GM12891 (cell line): ENCODE results near the gene HTR3E.
"Not testable (repeated sequence)": the region's sequence is repeated elsewhere in the genome, so short reads cannot be mapped to it uniquely, and the experiment has no call there.

Source experiments
- PAX5 ChIP-seq: IDR thresholded peaks from 2 replicates; pipeline ENCODE4 v1.6.1; 2011; ENCODE audit warnings: low read length, moderate library complexity, mild to moderate bottlenecking; ENCODE audit not compliant: insufficient read depth, severe bottlenecking
- POLR2A ChIP-seq: IDR thresholded peaks from 2 replicates; pipeline ENCODE4 v1.6.1; 2011; ENCODE audit warnings: low read depth, low read length, control low read depth
- POLR2AphosphoS5 ChIP-seq: IDR thresholded peaks from 2 replicates; pipeline ENCODE4 v1.6.1; 2011; ENCODE audit warnings: low read depth, low read length, control low read depth
- POU2F2 ChIP-seq: IDR thresholded peaks from 2 replicates; pipeline ENCODE4 v1.6.1; 2011; ENCODE audit warnings: low read depth, mild to moderate bottlenecking, control low read depth, low read length, moderate library complexity
- SPI1 ChIP-seq: IDR thresholded peaks from 2 replicates; pipeline ENCODE4 v1.6.1; 2011; ENCODE audit warnings: low read depth, low read length, control low read depth
- TAF1 ChIP-seq: IDR thresholded peaks from 2 replicates; pipeline ENCODE4 v1.6.1; 2011; ENCODE audit warnings: low read depth, low read length, control low read depth

DNA sequence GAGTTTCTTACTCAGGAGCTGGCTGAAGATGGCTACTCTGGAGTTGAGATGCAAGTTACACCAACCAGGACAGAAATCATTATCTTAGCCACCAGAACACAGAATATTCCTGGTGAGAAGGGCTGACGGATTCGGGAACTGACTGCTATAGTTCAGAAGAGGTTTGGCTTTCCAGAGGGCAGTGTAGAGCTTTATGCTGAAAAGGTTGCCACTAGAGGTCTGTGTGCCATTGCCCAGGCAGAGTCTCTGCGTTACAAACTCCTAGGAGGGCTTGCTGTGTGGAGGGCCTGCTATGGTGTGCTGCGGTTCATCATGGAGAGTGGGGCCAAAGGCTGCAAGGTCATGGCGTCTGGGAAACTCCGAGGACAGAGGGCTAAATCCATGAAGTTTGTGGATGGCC lies 52.9 kb downstream of the HTR3E start:
- TF ChIP-seq SPI1, POLR2AphosphoS5, POLR2A, POU2F2, TAF1, PAX5: not testable (repeated sequence)
